H54 (cell line): ENCODE results near the gene LUZP4.

Source experiments
- DNase-seq: peaks from one replicate; pipeline ENCODE4 v3.0.0; 2011; ENCODE audit warnings: low spot score, mixed read lengths; ENCODE audit not compliant: insufficient read length
- FAIRE-seq: peaks from 3 replicates; lab custom pipeline; 2011; peaks lifted over from hg19 to GRCh38; lab: Jason Lieb, UNC
- POLR2A ChIP-seq: IDR thresholded peaks from 2 replicates; pipeline ENCODE4 v1.6.1; 2011; ENCODE audit warnings: low read depth, mild to moderate bottlenecking, low read length

The LUZP4 gene

GRCh38 chrX:115348446-115349225 is 59.1 kb downstream of the LUZP4 start:
- DNase-seq (no peak), FAIRE-seq (no peak)
- no peak for TF ChIP-seq POLR2A

GRCh38 chrX:115350711-115351381 is 61.3 kb downstream of the LUZP4 start:
- no peak for DNase-seq
- FAIRE-seq: no peak
- no peak for TF ChIP-seq POLR2A

- DNase-seq: no peak
- no peak for FAIRE-seq
- no peak for TF ChIP-seq POLR2A
These were observed 66.9 kb downstream of the LUZP4 start for GRCh38 chrX:115356369-115356768.
